ENCODE data around the gene OR4E1.
"Not testable (repeated sequence)": the region's sequence is repeated elsewhere in the genome, so short reads cannot be mapped to it uniquely, and the experiment has no call there.

OR4E1 gene

GRCh38 chr14:21673718-21674117 is at the start of gene OR4E1:
TSS of gene OR4E1 (minus strand) at chr14:21673818. CDS start at chr14:21670935, 2,883 bp downstream.
- DNase-seq: no peak

GRCh38 chr14:21721504-21721903 is 47.9 kb upstream of the OR4E1 start:
- no peak for DNase-seq

GRCh38 chr14:21719841-21720240 is 46.2 kb upstream of the OR4E1 start:
- no peak for DNase-seq

- no peak for DNase-seq
Observed at GRCh38 chr14:21714318-21714929, 40.8 kb upstream of the OR4E1 start.

GRCh38 chr14:21712036-21712435 is 38.4 kb upstream of the OR4E1 start:
- no peak for DNase-seq

- no peak for DNase-seq
Observed at GRCh38 chr14:21711360-21711961, 37.8 kb upstream of the OR4E1 start.

GRCh38 chr14:21704338-21704737 is 30.7 kb upstream of the OR4E1 start:
- DNase-seq: no peak

- DNase-seq: no peak
Observed at GRCh38 chr14:21703357-21704326, 30.0 kb upstream of the OR4E1 start.

GRCh38 chr14:21702316-21702715 is 28.7 kb upstream of the OR4E1 start:
- DNase-seq: no peak

- no peak for DNase-seq
Observed at GRCh38 chr14:21699551-21699950, 25.9 kb upstream of the OR4E1 start.

- not testable (repeated sequence) for DNase-seq
Observed at GRCh38 chr14:21698538-21698937, 24.9 kb upstream of the OR4E1 start.

- not testable (repeated sequence) for DNase-seq
Observed at GRCh38 chr14:21697662-21698061, 24.0 kb upstream of the OR4E1 start.

- no peak for DNase-seq
Observed at GRCh38 chr14:21694425-21694824, 20.8 kb upstream of the OR4E1 start.

- DNase-seq: no peak
Observed at GRCh38 chr14:21686468-21686867, 12.8 kb upstream of the OR4E1 start.

- no peak for DNase-seq
Observed at GRCh38 chr14:21680072-21680471, 6.5 kb upstream of the OR4E1 start.

GRCh38 chr14:21675566-21675965 is 1.9 kb upstream of the OR4E1 start:
- DNase-seq: no peak

- DNase-seq: no peak
Observed at GRCh38 chr14:21672116-21672515, 1.5 kb downstream of the OR4E1 start.

GRCh38 chr14:21671371-21671770 is 2.2 kb downstream of the OR4E1 start:
- DNase-seq: no peak

- DNase-seq: no peak
Observed at GRCh38 chr14:21669284-21669683, 4.3 kb downstream of the OR4E1 start.

- no peak for DNase-seq
Observed at GRCh38 chr14:21668377-21668776, 5.2 kb downstream of the OR4E1 start.

GRCh38 chr14:21656980-21657379 is 16.6 kb downstream of the OR4E1 start:
- DNase-seq: no peak

GRCh38 chr14:21654215-21654614 is 19.4 kb downstream of the OR4E1 start:
- no peak for DNase-seq

- no peak for DNase-seq
Observed at GRCh38 chr14:21653331-21653885, 20.2 kb downstream of the OR4E1 start, which contains the start of gene OR4E2. TSS of gene OR4E2 (plus strand) at chr14:21653835. CDS start at chr14:21665083, 11,248 bp downstream.
